CD4-positive, alpha-beta T cell (primary cell): ENCODE data around the gene DEFB110. TPM values are rescaled to one million over a fixed set of nuclear protein-coding genes. Genes with fewer than 3 reads are reported as not detected.

Experiments
- ATAC-seq: fragments of 200-7000 bp; cut with Tn5 transposase; one replicate; pipeline ENCODE4 v1.10.0; 2022; ENCODE audit warnings: mild to moderate bottlenecking; ENCODE audit not compliant: poor library complexity
- CTCF ChIA-PET: fragments of 350-600 bp; sonication (Branson Sonifier 250); formaldehyde crosslinking; loops from one replicate; lab custom pipeline; 2021; ENCODE audit warnings: antibody characterized with exemption, inconsistent platforms; lab: Charles Lee
- POLR2A ChIA-PET: fragments of 350-600 bp; sonication (Branson Sonifier 250); formaldehyde crosslinking; loops from one replicate; lab custom pipeline; 2021; ENCODE audit warnings: antibody characterized with exemption, inconsistent platforms; lab: Charles Lee
- DNase-seq, 14 experiments: peaks; one replicate each; pipeline ENCODE4 v3.0.0-alpha.2; 2013 to 2020; ENCODE audit warnings: mixed read lengths in 2 of 14
- H3K27ac ChIP-seq, 2 donors: one replicate each; pipeline versions ENCODE4 v1.5.1 to v1.7.0; 2013; ENCODE audit warnings: low read length in 2 of 2, low read depth in 1 of 2, mild to moderate bottlenecking in 1 of 2
- H3K27me3 ChIP-seq, 2 experiments: 1 replicate in 1 of 2; 2 replicates in 1 of 2; pipeline versions ENCODE4 v1.6.1 to v1.7.0; 2013; ENCODE audit warnings: low read length in 2 of 2, control low read depth in 1 of 2, mild to moderate bottlenecking in 1 of 2, moderate library complexity in 1 of 2; ENCODE audit not compliant: insufficient read depth in 2 of 2, control insufficient read depth in 1 of 2
- H3K36me3 ChIP-seq: one replicate; pipeline ENCODE4 v1.6.1; 2013; ENCODE audit warnings: low read length, control low read depth; ENCODE audit not compliant: insufficient read depth
- H3K4me1 ChIP-seq: one replicate; pipeline ENCODE4 v1.6.1; 2013; ENCODE audit warnings: low read length, control low read depth; ENCODE audit not compliant: insufficient read depth
- H3K4me3 ChIP-seq: one replicate; pipeline ENCODE4 v1.5.1; 2013; ENCODE audit warnings: mild to moderate bottlenecking, low read length, moderate library complexity
- H3K9me3 ChIP-seq, 2 experiments: 1 replicate in 1 of 2; 2 replicates in 1 of 2; pipeline versions ENCODE4 v1.6.1 to v1.7.0; 2013; ENCODE audit warnings: low read length in 2 of 2, mild to moderate bottlenecking in 2 of 2, control low read depth in 1 of 2, moderate library complexity in 1 of 2; ENCODE audit not compliant: control insufficient read depth in 1 of 2, insufficient read depth in 1 of 2
- H3K27ac Mint-ChIP-seq: one replicate; pipeline ENCODE4 v1.8.0; 2020; ENCODE audit warnings: mixed read lengths
- H3K27me3 Mint-ChIP-seq: one replicate; pipeline ENCODE4 v1.8.0; 2021; ENCODE audit warnings: mixed read lengths
- H3K36me3 Mint-ChIP-seq: one replicate; pipeline ENCODE4 v1.8.0; 2021; ENCODE audit warnings: low read depth, mixed read lengths
- H3K4me1 Mint-ChIP-seq: one replicate; pipeline ENCODE4 v1.8.0; 2021; ENCODE audit warnings: low read depth, mixed read lengths
- H3K4me3 Mint-ChIP-seq: one replicate; pipeline ENCODE4 v1.8.0; 2020; ENCODE audit warnings: mild to moderate bottlenecking, mixed read lengths
- H3K9me3 Mint-ChIP-seq: one replicate; pipeline ENCODE4 v1.8.0; 2020; ENCODE audit warnings: mixed read lengths
- intact Hi-C, 2 experiments: fragments of 100-400 bp; cut with DNase I in 1 of 2; cut with micrococcal nuclease in 1 of 2; formaldehyde crosslinking; loops; one replicate each; pipeline versions ENCODE4 v1.15.1 to v1.9.0; 2023 to 2025; cut with DNase I, micrococcal nuclease
- total RNA-seq, 174 experiments: library from RNA in 2 of 174; stranded (reverse) in 2 of 174; gene quantifications; one replicate each; pipeline ENCODE4 v1.2.3 and lab custom pipeline; 2021 to 2026
- TF ChIP-seq, protein P1 (sequence below): fragments of 200-600 bp; IDR thresholded peaks from one replicate; pipeline ENCODE4 v1.8.0; 2022; ENCODE audit warnings: antibody characterized with exemption, mild to moderate bottlenecking

DEFB110 gene
- total RNA-seq, 2 experiments from 2014 or later = not detected

DNA sequence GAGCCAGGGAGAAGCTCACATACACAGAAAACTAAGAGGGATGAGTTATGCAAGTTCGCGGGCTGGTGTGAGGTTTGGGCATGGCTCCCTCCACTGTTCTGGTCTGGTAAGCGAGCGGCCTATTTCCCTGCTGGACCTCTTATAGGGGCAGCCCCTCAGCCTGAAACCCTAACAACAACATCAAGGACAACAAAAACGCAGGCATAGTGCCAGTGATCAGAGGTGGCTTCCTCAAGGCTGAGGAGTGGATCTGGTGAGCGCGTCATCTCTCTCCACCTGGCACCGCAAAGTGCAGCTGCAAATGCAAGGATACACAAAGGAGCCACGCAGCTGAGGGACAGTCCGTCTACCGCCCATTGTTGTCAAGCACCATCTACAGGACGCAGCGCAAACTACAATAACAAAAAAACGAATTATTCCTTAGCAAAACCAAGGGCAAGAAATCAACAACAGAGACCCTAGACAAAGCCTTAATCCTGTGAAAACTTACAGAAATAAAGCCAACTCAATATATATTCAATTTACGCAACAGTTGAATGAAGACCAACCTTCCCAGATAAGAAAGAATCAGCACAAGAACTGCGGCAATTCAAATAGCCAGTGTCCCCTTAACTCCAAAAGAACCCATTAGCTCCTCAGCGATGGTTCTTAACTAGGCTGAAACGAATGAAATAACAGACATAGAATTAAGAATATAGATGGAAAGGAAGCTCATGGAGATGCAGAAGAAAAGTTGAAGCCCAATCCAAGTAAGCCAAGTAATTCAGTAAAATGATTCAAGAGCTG lies 9.2 kb upstream of the DEFB110 start:
- POLR2A ChIA-PET = no interaction called here
- H3K27me3 Mint-ChIP-seq = no peaks in the 10 kb centered on the region
- no peaks in the 10 kb centered on the region for H3K4me1 Mint-ChIP-seq
- no peak for ATAC-seq
- DNase-seq = no peak
- no peak overlapping the region for H3K4me3 ChIP-seq
- CTCF ChIA-PET = no interaction called here
- no peaks in the 10 kb centered on the region for H3K27me3 ChIP-seq
- H3K27ac ChIP-seq = no peak overlapping the region
- H3K4me3 Mint-ChIP-seq = no peak overlapping the region
- TF ChIP-seq, protein P1, sequence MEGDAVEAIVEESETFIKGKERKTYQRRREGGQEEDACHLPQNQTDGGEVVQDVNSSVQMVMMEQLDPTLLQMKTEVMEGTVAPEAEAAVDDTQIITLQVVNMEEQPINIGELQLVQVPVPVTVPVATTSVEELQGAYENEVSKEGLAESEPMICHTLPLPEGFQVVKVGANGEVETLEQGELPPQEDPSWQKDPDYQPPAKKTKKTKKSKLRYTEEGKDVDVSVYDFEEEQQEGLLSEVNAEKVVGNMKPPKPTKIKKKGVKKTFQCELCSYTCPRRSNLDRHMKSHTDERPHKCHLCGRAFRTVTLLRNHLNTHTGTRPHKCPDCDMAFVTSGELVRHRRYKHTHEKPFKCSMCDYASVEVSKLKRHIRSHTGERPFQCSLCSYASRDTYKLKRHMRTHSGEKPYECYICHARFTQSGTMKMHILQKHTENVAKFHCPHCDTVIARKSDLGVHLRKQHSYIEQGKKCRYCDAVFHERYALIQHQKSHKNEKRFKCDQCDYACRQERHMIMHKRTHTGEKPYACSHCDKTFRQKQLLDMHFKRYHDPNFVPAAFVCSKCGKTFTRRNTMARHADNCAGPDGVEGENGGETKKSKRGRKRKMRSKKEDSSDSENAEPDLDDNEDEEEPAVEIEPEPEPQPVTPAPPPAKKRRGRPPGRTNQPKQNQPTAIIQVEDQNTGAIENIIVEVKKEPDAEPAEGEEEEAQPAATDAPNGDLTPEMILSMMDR = no peak
- H3K36me3 ChIP-seq = no peaks in the 10 kb centered on the region
- peaks cover 5% of the 10 kb centered on the region for H3K9me3 Mint-ChIP-seq
- no peaks in the 10 kb centered on the region for H3K4me1 ChIP-seq
- intact Hi-C loops = no loop called here
- peaks cover 0 to 14% of the 10 kb centered on the region in 2 experiments for H3K9me3 ChIP-seq
- no peak overlapping the region for H3K27ac Mint-ChIP-seq
- H3K36me3 Mint-ChIP-seq = no peaks in the 10 kb centered on the region

DNA sequence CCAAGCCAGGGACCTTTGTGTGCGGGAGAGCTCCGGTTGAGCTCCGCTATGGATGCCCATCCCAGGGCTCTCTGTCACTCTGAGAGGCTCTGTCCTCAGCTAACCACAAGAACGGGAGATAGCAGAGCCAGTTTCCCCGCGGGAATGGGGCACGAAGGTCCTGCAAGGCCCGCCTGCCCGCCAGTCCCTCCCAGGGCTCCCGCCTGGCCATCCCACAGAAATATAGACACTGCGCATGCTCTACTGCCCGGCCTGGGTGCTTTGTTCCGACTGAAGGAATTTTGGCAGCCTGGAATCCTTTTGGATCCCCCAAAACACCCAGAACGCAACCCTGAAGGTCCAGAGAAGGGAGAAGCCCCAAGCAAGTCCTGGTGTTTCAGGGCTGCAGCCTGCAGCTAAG lies 8.6 kb upstream of the DEFB110 start:
- Mint-ChIP-seq H3K27ac (no peak overlapping the region), H3K4me1 (no peaks in the 10 kb centered on the region), H3K9me3 (peaks cover 5% of the 10 kb centered on the region), H3K4me3 (no peak overlapping the region), H3K36me3 (no peaks in the 10 kb centered on the region), H3K27me3 (no peaks in the 10 kb centered on the region)
- TF ChIP-seq, protein P1 = no peak
- peaks cover 0 to 14% of the 10 kb centered on the region in 2 experiments for H3K9me3 ChIP-seq
- POLR2A ChIA-PET = no interaction called here
- H3K4me3 ChIP-seq = no peak overlapping the region
- no peaks in the 10 kb centered on the region for H3K27me3 ChIP-seq
- H3K27ac ChIP-seq = no peak overlapping the region
- H3K36me3 ChIP-seq = no peaks in the 10 kb centered on the region
- ATAC-seq (no peak), DNase-seq (no peak)
- intact Hi-C loops = no loop called here
- H3K4me1 ChIP-seq = no peaks in the 10 kb centered on the region
- CTCF ChIA-PET = no interaction called here

DNA sequence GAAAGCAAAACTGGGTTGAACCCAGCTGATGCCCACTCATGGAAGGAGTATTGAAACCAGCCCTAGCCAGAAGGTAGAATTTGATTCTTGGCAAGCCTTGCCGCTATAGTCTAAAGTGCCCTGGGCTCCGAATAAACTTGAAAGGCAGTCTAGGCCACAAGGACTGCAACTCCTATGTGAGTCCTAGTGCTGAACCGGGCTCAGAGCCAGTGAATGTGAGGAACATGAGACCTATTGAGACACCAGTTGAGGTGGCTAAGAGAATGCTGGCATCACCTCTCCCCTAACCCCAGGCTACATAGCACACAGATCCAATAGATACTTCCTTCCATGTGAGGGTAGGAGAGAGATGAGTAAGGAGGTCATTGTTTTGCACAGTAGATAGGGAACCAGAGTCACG lies 3.5 kb upstream of the DEFB110 start:
- Histone ChIP-seq H3K27ac (no peak overlapping the region), H3K9me3 (peaks cover 0 to 7% of the 10 kb centered on the region in 2 experiments), H3K27me3 (no peaks in the 10 kb centered on the region), H3K4me1 (no peaks in the 10 kb centered on the region), H3K36me3 (no peaks in the 10 kb centered on the region), H3K4me3 (no peak overlapping the region)
- ChIA-PET POLR2A (no interaction called here), CTCF (no interaction called here)
- ATAC-seq (no peak), DNase-seq (no peak)
- TF ChIP-seq, protein P1 = no peak
- Mint-ChIP-seq H3K36me3 (no peaks in the 10 kb centered on the region), H3K4me3 (no peak overlapping the region), H3K27ac (no peak overlapping the region), H3K27me3 (no peaks in the 10 kb centered on the region), H3K9me3 (no peaks in the 10 kb centered on the region), H3K4me1 (no peaks in the 10 kb centered on the region)
- intact Hi-C loops = no loop called here
